Endothelial cell of umbilical vein (primary cell): ENCODE results near the gene RPS6KA1.

Experiments used
- CTCF ChIP-seq, 2 donors: IDR thresholded peaks; 1 replicate in 1 of 2; 2 replicates in 1 of 2; pipeline ENCODE4 v1.5.1; 2011; ENCODE audit warnings: low read length in 2 of 2, mild to moderate bottlenecking in 2 of 2, moderate library complexity in 2 of 2, control low read depth in 1 of 2, inconsistent platforms in 1 of 2, low read depth in 1 of 2; ENCODE audit not compliant: insufficient read depth in 1 of 2; ENCODE audit errors: extremely low read depth in 1 of 2
- EZH2 ChIP-seq: IDR thresholded peaks from 2 replicates; pipeline ENCODE4 v1.6.1; 2012; ENCODE audit warnings: borderline replicate concordance, low read depth, mild to moderate bottlenecking, moderate library complexity, low read length, inconsistent platforms; ENCODE audit not compliant: severe bottlenecking
- GATA2 ChIP-seq: IDR thresholded peaks from 2 replicates; pipeline ENCODE4 v1.7.0; 2011; ENCODE audit warnings: low read depth, mild to moderate bottlenecking, moderate library complexity, mixed read lengths, low read length; ENCODE audit not compliant: insufficient read length, insufficient read depth
- MAX ChIP-seq: IDR thresholded peaks from 2 replicates; pipeline ENCODE4 v1.6.1; 2011; ENCODE audit not compliant: insufficient read depth, insufficient read length
- POLR2A ChIP-seq: IDR thresholded peaks from 2 replicates; pipeline ENCODE4 v1.6.1; 2012; ENCODE audit warnings: low read depth, mild to moderate bottlenecking, control low read depth, low read length

- no peak for TF ChIP-seq CTCF (IDR thresholded peaks at IDR 0.05; ENCODE audit: extremely low read depth in 1 of 2, insufficient read depth in 1 of 2, low read depth in 1 of 2, low read length in 2 of 2)
- TF ChIP-seq MAX: no peak
- TF ChIP-seq EZH2: no peak
- no peak for TF ChIP-seq GATA2
- no peak for TF ChIP-seq POLR2A
These were observed 891 bp downstream of the RPS6KA1 start for GRCh38 chr1:26530410-26530894.
